GM12864 (cell line): ENCODE measurements around the gene RIC1.
"Not testable (repeated sequence)": the region's sequence is repeated elsewhere in the genome, so short reads cannot be mapped to it uniquely, and the experiment has no call there.

ENCODE experiments used
- DNase-seq: peaks from one replicate; pipeline ENCODE4 v3.0.0-alpha.2; 2011; ENCODE audit warnings: low read depth
- H3K4me3 ChIP-seq: 2 replicates; pipeline ENCODE4 v1.5.1; 2011; ENCODE audit warnings: mild to moderate bottlenecking, low read depth, low read length, control low read depth
- TF ChIP-seq, protein P1 (sequence below): IDR thresholded peaks from 2 replicates; pipeline ENCODE4 v1.5.1; 2011; ENCODE audit warnings: low read depth, mild to moderate bottlenecking, moderate library complexity, low read length, control low read depth, inconsistent platforms; ENCODE audit errors: missing control alignments

The RIC1 gene

DNA sequence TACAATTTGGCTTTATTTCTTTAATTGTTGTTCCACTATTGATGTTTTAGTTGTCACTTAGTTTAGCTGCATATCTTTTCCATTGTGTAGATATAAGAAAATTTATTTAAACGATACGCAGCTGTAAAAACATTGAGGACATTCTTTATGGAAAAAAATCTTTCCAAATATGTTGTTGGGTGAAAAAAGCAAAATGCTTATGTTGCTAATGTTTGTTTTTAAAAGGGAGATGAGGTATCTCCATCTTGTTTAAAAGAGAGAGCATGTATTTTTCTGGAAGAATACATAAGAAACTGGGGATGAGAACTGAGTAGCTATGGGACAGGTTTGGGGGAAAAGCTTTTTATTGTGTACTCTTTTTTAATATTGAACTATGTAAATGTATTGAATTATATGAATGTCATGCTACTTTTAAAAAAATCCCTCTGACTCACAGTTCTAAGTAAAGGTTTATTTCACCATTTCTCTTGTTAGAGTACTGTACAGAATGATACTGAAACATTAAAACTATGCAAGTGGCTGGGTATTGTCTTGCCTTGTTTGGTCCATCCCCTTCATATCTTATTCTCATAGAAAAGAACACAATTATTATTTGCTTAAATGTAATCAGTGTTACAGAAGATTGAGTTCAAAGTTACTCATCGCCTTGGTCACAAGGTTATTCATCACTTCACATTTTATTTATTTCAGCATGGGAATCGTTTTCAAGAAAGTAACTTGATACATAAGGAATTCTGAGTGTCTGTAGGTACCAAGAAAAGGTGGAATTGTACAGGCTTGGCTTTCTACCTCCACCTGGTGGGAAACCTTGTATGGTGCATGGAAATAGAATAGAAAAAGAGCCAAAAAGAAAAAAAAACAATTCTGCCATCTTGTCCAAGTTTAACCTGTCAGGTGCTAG is 85.8 kb downstream of the RIC1 start:
- H3K4me3 ChIP-seq: no peak overlapping the region
- TF ChIP-seq, protein P1, sequence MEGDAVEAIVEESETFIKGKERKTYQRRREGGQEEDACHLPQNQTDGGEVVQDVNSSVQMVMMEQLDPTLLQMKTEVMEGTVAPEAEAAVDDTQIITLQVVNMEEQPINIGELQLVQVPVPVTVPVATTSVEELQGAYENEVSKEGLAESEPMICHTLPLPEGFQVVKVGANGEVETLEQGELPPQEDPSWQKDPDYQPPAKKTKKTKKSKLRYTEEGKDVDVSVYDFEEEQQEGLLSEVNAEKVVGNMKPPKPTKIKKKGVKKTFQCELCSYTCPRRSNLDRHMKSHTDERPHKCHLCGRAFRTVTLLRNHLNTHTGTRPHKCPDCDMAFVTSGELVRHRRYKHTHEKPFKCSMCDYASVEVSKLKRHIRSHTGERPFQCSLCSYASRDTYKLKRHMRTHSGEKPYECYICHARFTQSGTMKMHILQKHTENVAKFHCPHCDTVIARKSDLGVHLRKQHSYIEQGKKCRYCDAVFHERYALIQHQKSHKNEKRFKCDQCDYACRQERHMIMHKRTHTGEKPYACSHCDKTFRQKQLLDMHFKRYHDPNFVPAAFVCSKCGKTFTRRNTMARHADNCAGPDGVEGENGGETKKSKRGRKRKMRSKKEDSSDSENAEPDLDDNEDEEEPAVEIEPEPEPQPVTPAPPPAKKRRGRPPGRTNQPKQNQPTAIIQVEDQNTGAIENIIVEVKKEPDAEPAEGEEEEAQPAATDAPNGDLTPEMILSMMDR: peak; percentile 29
- DNase-seq: no peak

DNA sequence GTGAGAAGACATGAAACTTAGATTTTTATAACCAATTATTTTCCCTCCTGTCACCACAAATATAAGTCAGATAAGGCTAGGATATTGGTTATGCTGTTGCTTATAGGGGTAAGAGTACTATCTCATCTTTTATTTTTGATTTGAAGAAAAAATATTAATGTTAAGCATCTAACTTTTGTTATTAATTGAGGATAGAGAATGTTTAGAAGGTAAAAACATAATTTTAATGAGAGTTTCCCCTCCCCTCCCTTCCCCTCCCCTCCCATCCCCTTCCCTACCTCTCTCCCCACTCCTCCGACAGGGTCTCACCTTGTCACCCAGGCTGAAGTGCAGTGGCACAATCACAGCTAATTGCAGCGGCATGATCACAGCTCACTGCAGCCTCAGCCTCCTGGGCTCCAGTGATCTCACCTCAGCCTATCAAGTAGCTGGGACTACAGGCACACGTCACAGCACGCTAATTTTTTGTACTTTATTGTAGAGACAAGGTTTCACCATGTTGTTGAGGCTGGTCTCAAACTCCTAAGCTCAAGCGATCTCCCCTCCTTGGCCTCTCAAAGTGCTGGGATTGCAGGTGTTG is 86.7 kb downstream of the RIC1 start:
- H3K4me3 ChIP-seq: no peak overlapping the region
- no peak for DNase-seq
- TF ChIP-seq, protein P1: no peak

DNA sequence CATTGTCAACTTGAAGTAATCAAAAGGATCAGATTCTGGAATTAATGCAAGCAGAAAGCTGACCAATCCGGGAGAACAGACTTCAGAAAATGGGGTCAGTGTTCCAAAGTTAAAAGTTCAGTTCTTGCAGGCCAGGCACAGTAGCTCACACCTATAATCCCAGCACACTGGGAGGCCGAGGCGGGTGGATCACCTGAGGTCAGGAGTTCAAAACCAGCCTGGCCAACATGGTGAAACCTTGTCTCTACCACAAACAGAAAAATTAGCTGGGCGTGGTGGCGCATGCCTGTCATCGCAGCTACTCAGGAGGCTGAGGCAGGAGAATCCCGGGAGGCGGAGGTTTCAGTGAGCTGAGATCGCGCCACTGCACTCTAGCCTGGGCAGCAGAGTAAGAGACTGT is 88.5 kb downstream of the RIC1 start:
- DNase-seq, H3K4me3 ChIP-seq: not testable (repeated sequence)

DNA sequence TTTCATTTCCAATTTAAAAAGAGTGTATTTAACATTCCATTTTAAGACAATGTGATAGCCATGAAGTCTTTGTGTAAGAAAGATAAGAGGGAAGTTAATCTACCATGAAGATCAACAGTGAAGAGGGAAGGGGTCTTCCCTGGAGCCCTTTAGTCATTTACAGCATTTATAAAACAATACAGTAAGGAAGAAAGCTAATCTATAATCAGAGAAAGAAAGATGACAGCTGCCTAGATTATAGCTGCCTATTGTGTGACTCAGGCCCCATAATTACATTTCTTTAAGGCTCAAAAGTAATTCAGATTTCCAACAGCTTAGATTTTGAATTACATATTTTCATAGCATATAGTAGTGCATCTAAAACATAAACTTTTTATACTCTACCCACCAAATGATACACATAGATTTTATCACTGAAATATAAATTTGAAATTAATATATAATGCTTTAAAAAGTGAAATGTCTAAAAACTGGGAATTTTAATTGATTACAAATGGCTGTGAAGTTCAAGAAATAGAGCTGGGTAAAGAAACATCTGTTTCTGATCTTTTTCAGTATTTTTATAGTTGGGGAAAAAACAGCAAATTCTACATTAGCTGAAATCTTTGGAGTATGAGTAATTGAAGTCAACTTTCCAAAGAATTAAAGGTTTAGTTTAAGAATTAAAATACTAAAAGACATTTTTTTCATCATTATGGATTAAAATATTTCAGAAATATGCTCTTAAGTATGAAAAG is 89.6 kb downstream of the RIC1 start:
- TF ChIP-seq, protein P1: no peak
- no peak for DNase-seq

DNA sequence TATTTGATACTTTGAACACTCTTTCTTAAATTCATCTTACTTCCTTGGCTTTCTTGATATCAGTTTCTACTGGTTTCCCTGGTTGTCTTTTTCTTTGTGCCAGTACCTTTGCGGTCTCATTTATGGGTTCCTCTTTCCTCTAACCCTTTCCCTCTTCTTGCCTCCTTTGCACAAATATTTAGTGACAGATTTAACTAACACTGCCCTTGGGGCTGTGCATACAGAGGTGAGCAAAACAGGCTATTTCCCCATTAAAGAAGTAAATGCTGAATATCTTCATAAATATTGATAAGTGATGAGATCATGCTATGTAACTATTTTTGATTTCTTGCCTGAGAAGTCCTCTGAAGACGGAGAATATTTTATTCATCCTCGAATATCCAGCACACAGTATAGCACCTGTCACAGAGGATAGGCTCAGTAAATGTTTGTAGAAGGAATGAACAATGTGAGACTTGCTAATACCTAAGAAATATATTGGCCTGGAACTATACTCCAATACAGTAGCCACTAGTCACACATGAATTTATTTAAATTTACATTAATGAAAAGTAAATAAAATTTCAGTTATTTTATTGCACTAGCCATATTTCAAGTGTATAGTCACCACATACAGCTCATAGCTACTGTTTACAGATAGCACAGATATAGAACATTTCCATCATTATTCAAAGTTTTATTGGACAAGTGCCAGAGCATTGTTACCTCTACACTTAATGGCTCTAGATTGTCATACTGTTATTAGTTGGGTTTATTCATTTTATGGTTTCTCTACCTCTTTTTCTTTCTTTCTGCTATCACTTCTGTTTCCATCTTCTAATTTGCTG is 90.4 kb downstream of the RIC1 start:
- H3K4me3 ChIP-seq: no peak overlapping the region
- TF ChIP-seq, protein P1: no peak
- no peak for DNase-seq

More for the DNA sequence above, 89.6 kb downstream of the RIC1 start:
- H3K4me3 ChIP-seq: no peak overlapping the region

DNA sequence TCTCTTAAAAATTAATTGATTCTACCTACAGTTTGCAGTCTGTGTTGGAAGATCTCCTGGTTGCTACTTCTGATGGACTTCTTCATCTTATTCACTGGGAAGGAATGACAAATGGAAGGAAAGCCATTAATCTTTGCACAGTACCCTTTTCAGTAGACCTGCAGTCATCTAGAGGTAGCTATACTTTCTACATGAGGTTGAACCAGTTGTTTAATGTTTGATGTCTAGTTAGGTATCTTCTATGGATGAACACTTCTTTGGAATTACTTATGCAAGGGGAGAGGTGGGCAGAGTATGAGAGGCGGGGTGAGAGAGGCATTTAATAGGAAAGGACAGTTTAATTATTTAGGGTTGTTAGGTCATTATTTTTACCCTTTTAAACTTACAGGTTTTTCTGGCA is 91.2 kb downstream of the RIC1 start:
- TF ChIP-seq, protein P1: no peak
- H3K4me3 ChIP-seq: no peak overlapping the region
- no peak for DNase-seq
